Common myeloid progenitor, CD34-positive (primary cell): ENCODE measurements around the gene SCRN2. TPM values are rescaled to one million over a fixed set of nuclear protein-coding genes. Genes with fewer than 3 reads are reported as not detected.
A peak's percentile ranks its signal among the peaks of the same experiment; 100 is the strongest.

Experiments used
- CTCF ChIA-PET: fragments of 350-600 bp; sonication (Branson Sonifier 250); formaldehyde crosslinking; loops from one replicate; lab custom pipeline; 2021; ENCODE audit warnings: antibody characterized with exemption; lab: Charles Lee
- POLR2A ChIA-PET: fragments of 350-600 bp; sonication (Branson Sonifier 250); formaldehyde crosslinking; loops from one replicate; lab custom pipeline; 2021; ENCODE audit warnings: antibody characterized with exemption; lab: Charles Lee
- DNase-seq, 3 donors: peaks; one replicate each; pipeline versions ENCODE4 v3.0.0 to v3.0.0-alpha.2; 2013
- H3K27ac ChIP-seq, 2 experiments: 1 replicate in 1 of 2; 2 replicates in 1 of 2; pipeline ENCODE4 v1.7.0; 2013; ENCODE audit warnings: inconsistent platforms in 2 of 2, low read length in 2 of 2, mild to moderate bottlenecking in 2 of 2, low read depth in 1 of 2, moderate library complexity in 1 of 2; ENCODE audit not compliant: severe bottlenecking in 2 of 2, insufficient read depth in 1 of 2, poor library complexity in 1 of 2
- H3K27me3 ChIP-seq, 5 experiments: replicated peaks in 2 of 5; 1 replicate in 3 of 5; 2 replicates in 2 of 5; pipeline versions ENCODE4 v1.6.1 to v1.7.0; 2013; ENCODE audit warnings: low read length in 4 of 5, mild to moderate bottlenecking in 2 of 5, moderate library complexity in 2 of 5, inconsistent platforms in 1 of 5; ENCODE audit not compliant: insufficient read depth in 5 of 5, control insufficient read depth in 4 of 5
- H3K36me3 ChIP-seq, 4 experiments: 1 replicate in 2 of 4; 2 replicates in 2 of 4; pipeline versions ENCODE4 v1.6.1 to v1.7.0; 2013; ENCODE audit warnings: low read length in 3 of 4, control low read depth in 1 of 4, mild to moderate bottlenecking in 1 of 4; ENCODE audit not compliant: control insufficient read depth in 4 of 4, insufficient read depth in 4 of 4
- H3K4me1 ChIP-seq, 4 experiments: 1 replicate in 3 of 4; 2 replicates in 1 of 4; pipeline versions ENCODE4 v1.6.1 to v1.7.1; 2013; ENCODE audit warnings: low read length in 3 of 4, mild to moderate bottlenecking in 3 of 4, control low read depth in 1 of 4, inconsistent platforms in 1 of 4, moderate library complexity in 1 of 4; ENCODE audit not compliant: control insufficient read depth in 4 of 4, insufficient read depth in 4 of 4; ENCODE audit errors: control extremely low read depth in 1 of 4
- H3K4me3 ChIP-seq, 7 experiments: 1 replicate in 4 of 7; 2 replicates in 3 of 7; pipeline versions ENCODE4 v1.5.1 to v1.7.0; 2013; ENCODE audit warnings: mild to moderate bottlenecking in 7 of 7, low read length in 6 of 7, moderate library complexity in 6 of 7, inconsistent platforms in 2 of 7, low read depth in 2 of 7, control low read depth in 1 of 7; ENCODE audit not compliant: insufficient read depth in 4 of 7, control insufficient read depth in 1 of 7; ENCODE audit errors: extremely low read depth in 1 of 7
- H3K9me3 ChIP-seq, 5 experiments: 1 replicate in 4 of 5; 2 replicates in 1 of 5; pipeline versions ENCODE4 v1.6.1 to v1.7.1; 2013; ENCODE audit warnings: low read length in 4 of 5, mild to moderate bottlenecking in 2 of 5, inconsistent platforms in 1 of 5, low read depth in 1 of 5, moderate library complexity in 1 of 5; ENCODE audit not compliant: control insufficient read depth in 4 of 5, insufficient read depth in 2 of 5; ENCODE audit errors: control extremely low read depth in 1 of 5
- WGBS: methylation state at CpG from one replicate; pipeline ENCODE4 v1.1.5; 2013; ENCODE audit not compliant: insufficient coverage; 5-methylcytosine and 5-hydroxymethylcytosine counted together
- polyA plus RNA-seq: library from polyadenylated mRNA; unstranded; fragments of 120-200 nt; gene quantifications from one replicate; pipeline ENCODE4 v1.2.1, GENCODE V29; 2013

SCRN2 gene
- 69.6 TPM for polyA plus RNA-seq

DNA sequence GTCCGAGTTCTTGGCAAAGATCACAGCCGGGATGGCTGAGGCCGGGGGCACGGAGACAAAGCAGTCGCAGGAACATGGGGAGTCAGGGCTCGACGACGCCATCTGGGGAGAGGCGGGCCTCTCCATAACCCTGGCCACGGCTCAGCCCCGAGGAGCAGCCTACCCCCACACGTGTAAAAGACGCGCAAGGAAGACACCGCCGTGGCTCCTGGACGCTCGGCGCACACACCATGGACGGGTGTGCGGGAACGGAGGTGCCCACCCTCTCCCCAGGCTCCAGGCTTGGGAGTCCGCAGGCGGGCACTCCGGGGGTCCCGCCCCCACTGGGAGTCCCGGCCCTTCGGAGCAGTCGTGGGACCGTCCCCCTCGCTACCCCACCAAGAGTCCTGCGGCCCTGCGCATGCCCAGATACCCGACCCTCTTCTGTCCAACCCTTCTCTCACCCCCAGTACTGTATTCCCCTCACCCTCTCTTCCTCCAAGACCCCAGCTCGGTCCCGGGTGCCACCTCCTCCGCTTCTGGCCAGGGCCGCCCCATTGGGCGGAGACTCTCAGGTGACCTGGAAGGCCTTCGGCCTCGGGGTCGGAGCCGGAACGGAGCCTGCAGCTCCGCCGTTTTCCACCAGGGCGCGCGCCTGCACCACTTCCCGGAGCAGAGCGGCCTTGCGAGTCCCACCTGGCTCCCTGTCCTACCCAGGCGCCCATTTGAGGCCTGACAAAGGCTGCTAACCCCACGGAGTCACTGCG lies at the start of gene SCRN2:
SCRN2 (minus strand) TSS at position 532 of the 746 bp plus-strand sequence; CDS start at position 102, 430 bp downstream.
- H3K27ac ChIP-seq = peak within 1 kb of the TSS in 1 of 2 experiments; percentile 75
- H3K9me3 ChIP-seq = no peaks in the 10 kb centered on the region
- WGBS = under 1% methylated on average over 52 of the region's 55 CpGs
- peaks cover under 1 to 15% (median 6%) of the 10 kb centered on the region in 5 experiments for H3K27me3 ChIP-seq
- H3K4me1 ChIP-seq = peaks cover 0 to 26% (median 17%) of the 10 kb centered on the region in 4 experiments
- ChIA-PET CTCF (interaction anchor here (0.7 to 22.9 kb wide), 16 partner anchors 9 to 178 kb away, joined by 3 to 575 read pairs (median 4); partner anchors contain the start of genes LRRC46, MRPL10, OSBPL7 and SP2), POLR2A (interaction anchor here (1.0 to 1.2 kb wide), 2 partner anchors 10 to 55 kb away, joined by 4 to 9 read pairs; partner anchors contain the start of genes LRRC46, MRPL10 and SP2)
- peak; percentile 83 to 85 (median 84) for DNase-seq
- peak within 1 kb of the TSS; percentile 77 to 98 (median 91) for H3K4me3 ChIP-seq
- peaks cover 0 to 32% (median 22%) of the 10 kb centered on the region in 4 experiments for H3K36me3 ChIP-seq

DNA sequence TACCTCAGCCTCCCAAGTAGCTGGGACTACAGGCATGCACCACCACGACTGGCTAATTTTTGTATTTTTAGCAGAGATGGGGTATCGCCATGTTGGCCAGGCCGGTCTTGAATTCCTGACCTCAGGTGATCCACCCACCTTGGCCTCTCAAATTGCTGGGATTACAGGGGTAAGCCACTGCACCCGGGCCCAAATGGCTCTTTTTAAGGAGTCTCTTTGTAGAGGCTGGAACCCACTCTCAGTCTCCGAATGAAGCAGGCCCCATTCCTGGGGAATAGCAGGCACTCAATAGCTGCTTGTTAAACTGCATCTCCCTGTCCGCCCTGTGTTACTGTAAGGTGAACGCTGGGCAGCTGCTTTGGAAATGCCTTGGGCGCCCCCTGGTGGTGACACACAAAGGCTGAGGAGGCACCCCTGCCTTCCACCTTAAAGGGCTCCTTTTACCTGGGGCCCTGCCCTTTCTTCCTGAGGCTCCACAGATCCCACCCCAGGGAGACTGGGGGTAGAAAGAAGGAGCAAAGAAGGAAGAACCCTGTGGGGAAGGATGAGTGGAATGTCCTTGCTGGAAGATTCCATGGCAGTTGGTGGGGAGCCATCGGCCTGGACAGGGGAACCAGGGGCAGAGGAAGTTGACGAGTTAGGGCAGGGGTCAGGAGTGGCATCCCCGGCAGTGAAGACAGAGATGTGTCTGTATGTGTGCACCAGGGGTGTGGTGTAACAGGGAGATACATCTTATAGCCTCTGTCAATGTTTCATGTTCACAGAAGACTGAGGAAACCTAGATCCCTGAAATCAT lies 48.9 kb upstream of the SCRN2 start:
- peak; percentile 79 to 90 (median 87) for DNase-seq
- no peaks in the 10 kb centered on the region for H3K9me3 ChIP-seq
- H3K27me3 ChIP-seq = no peaks in the 10 kb centered on the region
- peaks cover 0 to 4% (median 0%) of the 10 kb centered on the region in 4 experiments for H3K36me3 ChIP-seq
- ChIA-PET POLR2A (interaction anchor here (0.9 to 1.1 kb wide), 4 partner anchors 18 to 47 kb away, joined by 3 to 6 read pairs (median 3); no protein-coding TSS in a partner anchor), CTCF (interaction anchor here (0.6 to 15.9 kb wide), 20 partner anchors 10 to 129 kb away, joined by 3 to 575 read pairs (median 4); partner anchors contain the start of genes LRRC46, MRPL10, SCRN2 and SP6)
- no peak overlapping the region for H3K27ac ChIP-seq
- H3K4me1 ChIP-seq = peaks cover 4 to 15% (median 7%) of the 10 kb centered on the region in 4 experiments
- 45% methylated on average over 11 of the region's 11 CpGs for WGBS
- H3K4me3 ChIP-seq = no peak overlapping the region

DNA sequence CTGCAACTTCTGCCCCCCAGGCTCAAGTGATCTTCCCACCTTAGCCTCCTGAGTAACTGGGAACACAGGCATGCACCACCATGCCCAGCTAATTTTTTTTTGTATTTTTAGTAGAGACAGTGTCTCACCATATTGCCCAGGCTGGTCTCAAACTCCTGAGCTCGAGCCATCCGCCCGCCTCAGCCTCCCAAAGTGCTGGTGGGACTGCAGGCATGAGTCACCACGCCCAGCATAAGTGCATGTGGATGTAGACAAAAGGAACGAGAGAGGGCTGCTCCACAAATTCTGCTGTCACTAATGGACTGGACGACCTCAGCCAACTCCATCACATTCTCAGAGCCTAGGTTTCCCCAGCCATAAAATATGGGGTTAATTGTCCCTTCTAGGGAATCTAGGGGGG lies 47.2 kb upstream of the SCRN2 start:
- Histone ChIP-seq H3K27me3 (no peaks in the 10 kb centered on the region), H3K27ac (no peak overlapping the region), H3K36me3 (no peaks in the 10 kb centered on the region), H3K4me1 (peaks cover 0 to 7% (median 0%) of the 10 kb centered on the region in 4 experiments), H3K9me3 (no peaks in the 10 kb centered on the region), H3K4me3 (no peak overlapping the region)
- DNase-seq = no peak
- POLR2A ChIA-PET = no interaction called here
- CTCF ChIA-PET = interaction anchor here (1.2 to 15.9 kb wide), 4 partner anchors 8 to 43 kb away, joined by 3 to 575 read pairs (median 22); partner anchors contain the start of genes SCRN2 and SP6
- WGBS = 94% methylated on average over 3 of the region's 6 CpGs

- Histone ChIP-seq H3K27ac (no peak overlapping the region), H3K4me3 (no peak overlapping the region), H3K9me3 (no peaks in the 10 kb centered on the region), H3K4me1 (peaks cover 0 to 11% (median 8%) of the 10 kb centered on the region in 4 experiments), H3K36me3 (no peaks in the 10 kb centered on the region), H3K27me3 (no peaks in the 10 kb centered on the region)
- no peak for DNase-seq
- WGBS = 91% methylated on average over 9 of the region's 11 CpGs
- POLR2A ChIA-PET = no interaction called here
- CTCF ChIA-PET = interaction anchor here (0.8 to 15.9 kb wide), 6 partner anchors 8 to 83 kb away, joined by 3 to 575 read pairs (median 8); partner anchors contain the start of genes SCRN2, SP2 and SP6
These were observed 44.0 kb upstream of the SCRN2 start for GRCh38 chr17:47884905-47885730.

DNA sequence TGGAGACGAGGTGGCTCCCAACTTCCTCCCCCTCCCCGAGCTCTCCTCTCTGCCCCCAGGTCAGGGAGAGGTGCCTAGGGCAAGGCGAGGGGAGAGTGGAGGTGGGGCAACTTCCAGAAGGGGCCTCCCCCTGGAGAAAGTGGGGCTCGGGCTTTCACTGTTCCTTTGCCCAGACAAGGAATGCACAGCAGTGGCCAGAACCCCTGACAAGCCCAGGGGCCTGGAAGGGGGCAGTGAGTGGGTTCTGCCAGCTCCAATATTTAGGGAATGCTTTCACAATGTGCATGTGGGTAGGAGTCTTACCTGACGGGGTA lies 43.3 kb upstream of the SCRN2 start:
- WGBS = 96% methylated on average over 3 of the region's 5 CpGs
- ChIA-PET POLR2A (no interaction called here), CTCF (interaction anchor here (0.9 to 15.9 kb wide), 5 partner anchors 8 to 39 kb away, joined by 3 to 575 read pairs (median 9); partner anchors contain the start of genes SCRN2, SP2 and SP6)
- Histone ChIP-seq H3K36me3 (no peaks in the 10 kb centered on the region), H3K9me3 (no peaks in the 10 kb centered on the region), H3K27me3 (no peaks in the 10 kb centered on the region), H3K27ac (no peak overlapping the region), H3K4me1 (peaks cover 0 to 11% (median 8%) of the 10 kb centered on the region in 4 experiments), H3K4me3 (no peak overlapping the region)
- no peak for DNase-seq
